ENCODE measurements around the gene SH3GL1.

The SH3GL1 gene, protein sequence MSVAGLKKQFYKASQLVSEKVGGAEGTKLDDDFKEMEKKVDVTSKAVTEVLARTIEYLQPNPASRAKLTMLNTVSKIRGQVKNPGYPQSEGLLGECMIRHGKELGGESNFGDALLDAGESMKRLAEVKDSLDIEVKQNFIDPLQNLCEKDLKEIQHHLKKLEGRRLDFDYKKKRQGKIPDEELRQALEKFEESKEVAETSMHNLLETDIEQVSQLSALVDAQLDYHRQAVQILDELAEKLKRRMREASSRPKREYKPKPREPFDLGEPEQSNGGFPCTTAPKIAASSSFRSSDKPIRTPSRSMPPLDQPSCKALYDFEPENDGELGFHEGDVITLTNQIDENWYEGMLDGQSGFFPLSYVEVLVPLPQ

DNA sequence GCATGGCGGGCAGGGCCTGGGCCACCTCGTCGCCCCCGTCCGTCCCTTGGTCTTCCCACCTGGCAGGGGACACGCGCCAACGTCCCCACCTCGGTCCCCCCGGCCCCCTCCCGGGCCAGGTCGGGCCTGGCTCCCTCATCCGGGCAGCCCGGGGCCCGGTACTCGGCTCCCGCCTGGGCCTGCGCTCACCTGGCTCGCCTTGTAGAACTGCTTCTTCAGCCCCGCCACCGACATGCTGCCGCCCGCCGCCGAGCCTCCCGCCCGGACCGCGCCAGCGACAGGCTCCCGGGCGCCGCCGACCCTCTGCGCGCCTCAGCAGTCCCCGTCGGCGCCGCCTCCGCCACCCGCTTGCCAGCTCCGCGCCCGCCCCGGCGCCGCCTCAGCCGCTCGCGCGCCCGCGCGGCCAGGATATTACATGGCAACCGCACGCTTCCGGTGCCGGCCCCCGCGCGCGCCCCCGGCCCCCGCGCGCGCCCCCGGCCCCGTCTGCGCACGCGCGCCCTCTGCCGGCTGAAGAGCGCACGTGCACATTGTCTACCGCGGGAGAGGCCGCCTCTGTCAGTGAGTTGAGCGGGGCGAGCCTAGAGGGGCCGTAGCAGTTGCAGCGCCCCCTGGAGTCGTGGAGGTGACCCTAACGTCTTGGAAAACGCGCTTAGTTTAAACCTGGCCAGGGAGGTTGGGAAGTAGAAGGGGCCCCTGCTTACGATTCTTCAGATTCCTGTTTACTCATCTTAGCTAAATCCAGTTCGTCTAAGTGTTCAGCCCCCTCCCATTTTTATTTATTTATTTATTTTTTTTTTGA lies at the start of gene SH3GL1:
Gene SH3GL1 (minus strand): TSS at position 413 of the 802 bp plus-strand sequence. CDS start 179 bp downstream, at position 234.
- TF ChIP-seq, protein P1, sequence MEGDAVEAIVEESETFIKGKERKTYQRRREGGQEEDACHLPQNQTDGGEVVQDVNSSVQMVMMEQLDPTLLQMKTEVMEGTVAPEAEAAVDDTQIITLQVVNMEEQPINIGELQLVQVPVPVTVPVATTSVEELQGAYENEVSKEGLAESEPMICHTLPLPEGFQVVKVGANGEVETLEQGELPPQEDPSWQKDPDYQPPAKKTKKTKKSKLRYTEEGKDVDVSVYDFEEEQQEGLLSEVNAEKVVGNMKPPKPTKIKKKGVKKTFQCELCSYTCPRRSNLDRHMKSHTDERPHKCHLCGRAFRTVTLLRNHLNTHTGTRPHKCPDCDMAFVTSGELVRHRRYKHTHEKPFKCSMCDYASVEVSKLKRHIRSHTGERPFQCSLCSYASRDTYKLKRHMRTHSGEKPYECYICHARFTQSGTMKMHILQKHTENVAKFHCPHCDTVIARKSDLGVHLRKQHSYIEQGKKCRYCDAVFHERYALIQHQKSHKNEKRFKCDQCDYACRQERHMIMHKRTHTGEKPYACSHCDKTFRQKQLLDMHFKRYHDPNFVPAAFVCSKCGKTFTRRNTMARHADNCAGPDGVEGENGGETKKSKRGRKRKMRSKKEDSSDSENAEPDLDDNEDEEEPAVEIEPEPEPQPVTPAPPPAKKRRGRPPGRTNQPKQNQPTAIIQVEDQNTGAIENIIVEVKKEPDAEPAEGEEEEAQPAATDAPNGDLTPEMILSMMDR (IDR thresholded peaks at IDR 0.05; ENCODE audit: insufficient read depth, low read depth, low read length, missing control alignments): peak; percentile 92
- peak; percentile 96 for DNase-seq (ENCODE audit: low read depth)
- H3K4me3 ChIP-seq (ENCODE audit: low read depth, low read length): peak within 1 kb of the TSS; percentile 92

DNA sequence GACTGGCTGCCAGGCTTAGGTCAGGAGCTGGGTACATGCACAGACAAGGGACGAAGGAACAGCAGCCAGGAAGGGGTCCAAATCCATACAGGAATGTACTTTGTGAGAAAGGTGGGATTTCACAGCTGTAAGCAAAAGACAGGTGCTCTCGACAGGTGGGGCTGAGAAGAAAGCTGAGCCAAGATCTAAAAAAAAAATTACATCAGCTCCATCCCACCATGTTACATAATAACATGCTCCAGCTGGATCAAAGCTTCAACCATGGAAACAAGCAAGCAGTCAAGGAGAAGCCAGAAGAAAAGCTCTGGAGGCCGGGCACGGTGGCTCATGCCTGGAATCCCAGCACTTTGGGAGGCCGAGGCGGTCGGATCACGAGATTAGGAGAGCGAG lies 49.3 kb upstream of the SH3GL1 start:
- no peak overlapping the region for H3K4me3 ChIP-seq (ENCODE audit: low read depth, low read length)
- TF ChIP-seq, protein P1 (IDR thresholded peaks at IDR 0.05; ENCODE audit: insufficient read depth, low read depth, low read length, missing control alignments): no peak
- no peak for DNase-seq (ENCODE audit: low read depth)

DNA sequence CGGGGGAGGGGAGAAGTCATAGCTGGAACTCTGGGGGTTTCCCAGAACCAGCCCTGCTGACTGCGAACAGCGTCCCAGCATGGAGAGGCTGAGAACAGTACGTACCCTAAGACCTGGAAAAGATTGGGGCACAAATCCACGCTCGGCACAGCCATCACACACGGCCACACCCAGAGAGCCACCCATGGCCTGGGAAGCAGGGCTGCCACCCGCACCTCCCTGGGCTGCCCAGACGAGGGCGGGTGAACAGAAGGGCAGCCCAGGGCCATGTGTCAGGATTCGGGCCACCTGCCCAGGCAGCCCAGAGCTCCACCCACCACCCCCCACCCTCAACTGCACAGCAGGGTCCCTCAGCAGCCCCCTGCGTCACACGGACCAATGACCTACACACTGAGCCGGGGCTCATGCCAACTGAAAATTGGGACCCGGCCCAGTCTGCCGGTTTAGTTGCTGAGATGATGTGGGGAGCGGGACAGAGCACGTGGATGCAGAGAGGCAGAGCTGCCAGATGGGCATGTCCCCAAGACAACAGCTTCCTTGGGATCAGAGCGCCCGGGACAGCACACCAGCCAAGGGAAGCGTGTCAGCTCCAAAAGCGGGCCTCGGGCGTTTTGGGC lies 48.8 kb upstream of the SH3GL1 start:
- TF ChIP-seq, protein P1 (IDR thresholded peaks at IDR 0.05; ENCODE audit: insufficient read depth, low read depth, low read length, missing control alignments): no peak
- DNase-seq (ENCODE audit: low read depth): no peak
- no peak overlapping the region for H3K4me3 ChIP-seq (ENCODE audit: low read depth, low read length)

DNA sequence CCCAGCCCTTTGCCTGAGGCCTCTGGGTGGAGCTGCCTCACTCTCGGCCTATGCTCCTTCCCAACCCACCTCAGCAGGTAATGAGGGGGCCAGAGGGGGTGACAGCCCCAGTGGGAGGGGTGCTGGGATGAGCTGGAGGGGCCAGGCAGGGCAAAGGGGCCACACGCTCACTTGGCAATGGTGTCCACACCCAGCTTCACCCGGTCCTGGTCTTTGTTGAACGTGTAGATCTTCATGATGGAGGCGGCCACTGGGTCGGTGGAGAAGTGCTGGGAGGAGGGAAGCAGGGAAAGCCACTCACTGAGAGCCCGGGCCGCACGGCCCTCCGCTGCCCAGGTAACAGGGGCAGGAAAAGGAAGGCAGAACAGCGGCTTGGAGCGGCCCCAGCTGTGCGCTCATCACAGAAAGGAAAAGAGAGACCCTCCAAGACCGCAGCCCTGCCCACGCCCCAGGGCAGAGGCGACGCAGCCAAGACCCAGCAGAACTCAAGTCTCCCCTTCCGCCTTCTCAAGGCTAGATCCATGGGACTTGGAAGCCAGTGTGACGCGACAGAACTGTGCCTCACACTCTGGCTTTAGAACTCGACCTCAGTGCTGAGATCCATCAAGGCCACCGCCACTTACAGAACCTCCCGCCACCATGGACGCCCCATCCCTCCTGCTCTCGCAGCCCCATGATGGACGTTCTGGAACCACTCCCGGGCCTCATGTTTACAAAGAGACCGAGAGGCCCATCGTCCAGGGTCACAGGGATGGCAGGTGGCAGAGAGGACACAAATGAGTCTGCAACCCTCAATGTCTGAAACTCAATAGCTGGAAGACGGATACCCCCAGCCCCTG lies 48.0 kb upstream of the SH3GL1 start:
- no peak for DNase-seq (ENCODE audit: low read depth)
- TF ChIP-seq, protein P1 (IDR thresholded peaks at IDR 0.05; ENCODE audit: insufficient read depth, low read depth, low read length, missing control alignments): no peak
- no peak overlapping the region for H3K4me3 ChIP-seq (ENCODE audit: low read depth, low read length)

DNA sequence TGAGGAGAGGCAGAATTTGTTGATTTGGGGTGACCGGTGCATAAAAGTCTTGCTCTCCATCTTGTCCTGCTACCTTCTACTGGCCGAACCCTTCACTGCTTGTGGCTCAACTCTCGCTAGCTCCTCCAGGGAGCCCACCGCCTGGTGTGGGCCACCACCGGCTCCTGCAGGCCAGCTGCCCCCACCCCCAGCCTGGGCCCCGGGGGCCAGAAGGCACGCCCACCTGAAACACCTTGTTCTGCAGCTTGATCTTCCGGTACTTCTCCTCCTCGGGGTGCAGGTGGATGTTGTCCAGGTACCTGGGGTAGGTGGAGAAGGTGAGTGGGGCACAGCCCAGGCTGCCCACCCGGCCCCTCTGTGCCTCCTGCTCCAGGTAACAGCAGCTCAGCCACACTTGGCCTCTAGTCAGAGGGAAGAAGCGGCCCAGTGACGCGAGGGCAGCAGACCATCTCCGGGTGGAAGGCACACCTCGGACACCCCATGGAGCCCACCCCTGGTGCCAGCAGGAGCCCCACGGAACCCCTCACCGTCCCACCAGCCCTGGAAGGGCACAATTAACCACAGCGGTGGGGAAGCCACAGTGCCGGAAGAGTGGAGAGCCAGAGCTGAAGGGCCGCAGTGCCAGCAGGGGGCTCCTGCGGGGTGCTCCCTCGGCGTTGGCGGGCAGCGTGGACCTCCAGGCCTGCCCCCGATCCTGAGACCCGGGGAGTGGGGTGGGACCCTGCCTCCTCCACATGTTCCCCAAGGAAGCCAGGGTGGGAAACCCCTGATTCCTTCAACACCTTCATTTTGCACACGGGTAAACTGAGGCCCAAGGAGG lies 47.2 kb upstream of the SH3GL1 start:
- TF ChIP-seq, protein P1 (IDR thresholded peaks at IDR 0.05; ENCODE audit: insufficient read depth, low read depth, low read length, missing control alignments): no peak
- no peak overlapping the region for H3K4me3 ChIP-seq (ENCODE audit: low read depth, low read length)
- no peak for DNase-seq (ENCODE audit: low read depth)

Measured in GM12865 (cell line).